K562 treated with DMSO at 1 percent for 12 hours (cell line): ENCODE results near the gene SOAT1. TPM values are rescaled to one million over a fixed set of nuclear protein-coding genes. Genes with fewer than 3 reads are reported as not detected.

Experiments
- total RNA-seq: library from RNA; unstranded; fragments of 300-600 nt; gene quantifications from 2 replicates; pipeline ENCODE4 v1.2.3, GENCODE V29; 2022; ENCODE audit not compliant: insufficient read depth

The SOAT1 gene
- 7.2 and 30.8 TPM in 2 replicates for total RNA-seq

DNA sequence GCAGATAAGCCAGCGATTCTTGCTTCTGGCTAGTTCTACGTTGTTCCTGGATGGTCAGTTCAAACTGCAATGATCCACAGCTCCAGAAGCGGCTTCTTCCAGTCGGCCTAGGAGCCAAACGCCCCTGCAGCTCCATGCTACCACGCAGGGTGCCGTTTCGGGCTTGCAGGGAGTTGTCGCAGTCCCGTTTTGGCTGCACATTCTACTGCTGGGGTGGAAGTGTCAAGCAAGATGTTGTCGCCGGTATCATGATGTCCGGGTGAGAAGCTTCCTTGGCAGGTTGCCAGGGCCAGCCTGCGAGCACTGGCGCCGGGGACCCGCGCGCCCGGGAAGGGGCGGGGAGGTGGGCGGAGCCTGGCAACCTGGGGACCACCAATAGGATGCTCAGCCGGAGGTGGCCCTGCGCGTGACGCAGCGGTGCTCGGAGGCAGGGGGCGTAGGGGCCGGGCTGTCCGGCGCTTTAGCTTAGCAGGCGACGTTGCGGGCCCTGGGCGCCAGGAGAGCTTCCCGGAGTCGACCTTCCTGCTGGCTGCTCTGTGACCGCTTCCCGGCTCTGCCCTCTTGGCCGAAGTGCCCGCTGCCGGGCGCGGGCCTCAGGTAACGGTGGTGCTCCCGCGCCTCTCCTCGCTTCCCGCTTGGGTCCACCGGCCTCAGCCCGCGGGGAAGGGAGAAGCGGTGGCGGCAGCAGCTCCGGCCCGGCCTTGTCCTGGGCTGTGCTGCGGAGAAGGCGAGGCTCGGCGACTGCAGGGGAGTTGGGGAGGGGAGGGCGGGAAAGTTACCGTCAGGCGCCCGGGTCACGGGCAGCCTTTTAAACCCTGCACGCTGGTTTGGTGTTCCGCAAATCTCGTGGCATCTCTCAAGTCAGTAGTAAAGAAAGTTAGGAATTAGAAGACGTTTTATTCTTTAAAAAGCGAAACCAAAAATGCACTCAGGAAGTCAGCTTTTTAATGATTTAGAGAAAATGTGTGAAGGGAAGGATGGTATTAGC, at the start of gene SOAT1:
TSS of gene SOAT1 (plus strand) at position 458 of the 988 bp plus-strand sequence. CDS start 8,888 bp downstream, outside the sequence.

DNA sequence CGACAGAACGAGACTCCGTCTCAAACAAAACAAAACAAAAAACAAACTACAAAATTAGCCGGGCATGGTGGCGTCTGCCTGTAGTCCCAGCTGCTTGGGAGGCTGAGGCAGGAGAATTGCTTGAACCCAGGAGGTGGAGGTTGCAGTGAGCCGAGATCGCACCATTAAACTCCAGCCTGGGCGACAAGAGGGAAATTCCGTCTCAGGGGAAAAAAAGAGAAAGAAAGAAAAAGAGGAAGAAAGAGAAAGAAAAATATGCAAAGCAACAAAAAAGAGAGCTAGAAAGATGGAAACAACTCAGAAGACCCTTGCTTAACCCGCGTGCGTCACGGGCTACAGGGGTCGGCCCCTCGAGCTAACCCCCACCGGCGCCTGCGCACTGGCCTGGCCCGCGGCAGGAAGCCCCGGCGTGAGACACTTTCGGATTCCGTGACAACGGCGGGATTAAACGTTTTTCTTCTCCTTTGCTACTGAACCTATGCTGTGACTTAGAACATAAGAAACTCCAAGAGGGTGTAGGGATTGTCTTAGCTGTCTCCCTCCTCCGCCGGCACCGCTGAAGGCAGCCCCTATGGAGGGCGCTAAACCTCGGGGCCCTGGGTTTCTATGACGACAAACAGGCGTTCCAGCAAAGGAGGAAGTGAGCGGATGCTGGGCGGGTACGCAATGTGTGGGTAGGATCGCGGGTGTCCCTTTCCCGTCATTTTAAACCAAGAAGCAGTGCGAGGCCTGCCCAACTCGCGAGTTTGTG, 71.9 kb downstream of the SOAT1 start, which contains the start of gene AXDND1:
TSS of gene AXDND1 (plus strand) at position 630 of the 751 bp plus-strand sequence. CDS start 539 bp downstream, outside the sequence.

Other genes with a start within 250 kb of the SOAT1 start
- gene TOR3A, start 211.7 kb upstream of the SOAT1 start, total RNA-seq: 43.1 and 59.5 TPM in 2 replicates
- gene ABL2, start 64.1 kb upstream of the SOAT1 start, total RNA-seq: 2.4 and 12.1 TPM in 2 replicates
- not detected in 2 replicates for gene AXDND1, start 72.2 kb downstream of the SOAT1 start, total RNA-seq